Body of pancreas (tissue), 4 donors: Measurements from ENCODE around the gene SOX5. TPM values are rescaled to one million over a fixed set of nuclear protein-coding genes. Genes with fewer than 3 reads are reported as not detected.

Experiments
- ATAC-seq: fragments of 150-250 bp; one replicate; pipeline ENCODE4 v1.9.1; 2016
- DNase-seq, 4 donors: peaks; one replicate each; pipeline ENCODE4 v3.0.0-alpha.2; 2019
- H3K27ac ChIP-seq, 4 donors: fragments of 200-600 bp; sonication (generic); 1 replicate in 3 of 4; 2 replicates in 1 of 4; pipeline versions ENCODE4 v1.5.1 to v1.6.1; 2016 to 2019; ENCODE audit warnings: mild to moderate bottlenecking in 1 of 4, mixed read lengths in 1 of 4, moderate library complexity in 1 of 4
- H3K27me3 ChIP-seq, 2 donors: fragments of 200-600 bp; sonication (generic); one replicate each; pipeline ENCODE4 v1.6.0; 2016; ENCODE audit warnings: mild to moderate bottlenecking in 1 of 2
- H3K36me3 ChIP-seq, 2 donors: fragments of 200-600 bp; sonication (generic); replicated peaks in 1 of 2; 2 replicates each; pipeline ENCODE4 v1.5.1; 2016; ENCODE audit warnings: low read depth in 2 of 2; ENCODE audit not compliant: insufficient read depth in 1 of 2
- H3K4me1 ChIP-seq: fragments of 200-600 bp; sonication (generic); one replicate; pipeline ENCODE4 v1.6.0; 2016
- H3K4me3 ChIP-seq, 2 donors: fragments of 200-600 bp; sonication (generic); 1 replicate in 1 of 2; 2 replicates in 1 of 2; pipeline ENCODE4 v1.5.1; 2016 to 2019
- H3K9me3 ChIP-seq, 3 donors: fragments of 200-600 bp; sonication (generic); 1 replicate in 2 of 3; 2 replicates in 1 of 3; pipeline ENCODE4 v1.5.1; 2016
- CTCF ChIP-seq, 7 experiments: fragments of 450-650 bp in 4 of 7; fragments of 200-600 bp in 3 of 7; sonication (generic) in 3 of 7; IDR thresholded peaks; one replicate each; pipeline ENCODE4 v1.5.1; 2016 to 2019; ENCODE audit warnings: antibody characterized with exemption in 7 of 7
- POLR2A ChIP-seq, 3 donors: fragments of 450-650 bp; IDR thresholded peaks; one replicate each; pipeline ENCODE4 v1.6.1; 2016; ENCODE audit warnings: antibody characterized with exemption in 3 of 3, mild to moderate bottlenecking in 2 of 3
- WGBS, 2 donors: methylation state at CpG; one replicate each; pipeline ENCODE4 v1.1.5; 2017; 5-methylcytosine and 5-hydroxymethylcytosine counted together
- intact Hi-C: fragments of 100-400 bp; cut with DNase I; formaldehyde crosslinking; loops from one replicate; pipeline ENCODE4 v1.15.1; 2023
- total RNA-seq, 2 donors: library from RNA; depleted of rRNA; stranded (reverse); fragments of >200 nt; gene quantifications; one replicate each; pipeline ENCODE4 v1.1.0, GENCODE V29; 2016

The SOX5 gene
- total RNA-seq, 2 donors from 2014 or later = 3.0 to 10.4 TPM

GRCh38 chr12:23795494-23795893, 154.0 kb downstream of the SOX5 start:
- TF ChIP-seq POLR2A (IDR thresholded peaks at IDR 0.05) (no peak), CTCF (IDR thresholded peaks at IDR 0.05) (no peak)
- Histone ChIP-seq H3K9me3 (no peaks in the 10 kb centered on the region), H3K4me3 (no peak overlapping the region), H3K27me3 (no peaks in the 10 kb centered on the region), H3K4me1 (no peaks in the 10 kb centered on the region), H3K27ac (no peak overlapping the region), H3K36me3 (no peaks in the 10 kb centered on the region)
- ATAC-seq = no peak
- intact Hi-C loops = no loop called here
- no peak for DNase-seq
- 34 to 40% methylated on average over 3 of the region's 3 CpGs for whole genome bisulfite sequencing, 2 donors

GRCh38 chr12:23781118-23781517, 168.4 kb downstream of the SOX5 start:
- ATAC-seq (no peak), DNase-seq (no peak)
- H3K4me3 ChIP-seq = no peak overlapping the region
- 62 to 94% methylated on average over 1 of the region's 1 CpG for WGBS, 2 donors
- TF ChIP-seq CTCF (IDR thresholded peaks at IDR 0.05) = no peak
- TF ChIP-seq POLR2A (IDR thresholded peaks at IDR 0.05) = no peak
- no peaks in the 10 kb centered on the region for H3K36me3 ChIP-seq
- H3K27me3 ChIP-seq = no peaks in the 10 kb centered on the region
- no peaks in the 10 kb centered on the region for H3K9me3 ChIP-seq
- no peaks in the 10 kb centered on the region for H3K4me1 ChIP-seq
- intact Hi-C loops = no loop called here
- H3K27ac ChIP-seq = no peak overlapping the region

- ATAC-seq (no peak), DNase-seq (no peak)
- H3K4me3 ChIP-seq = no peak overlapping the region
- no peaks in the 10 kb centered on the region for H3K4me1 ChIP-seq
- no peak overlapping the region for H3K27ac ChIP-seq
- H3K9me3 ChIP-seq = no peaks in the 10 kb centered on the region
- 73 to 81% methylated on average over 2 of the region's 2 CpGs for WGBS, 2 donors
- H3K36me3 ChIP-seq = no peaks in the 10 kb centered on the region
- TF ChIP-seq POLR2A (IDR thresholded peaks at IDR 0.05) (no peak), CTCF (IDR thresholded peaks at IDR 0.05) (no peak)
- H3K27me3 ChIP-seq = no peaks in the 10 kb centered on the region
- intact Hi-C loops = no loop called here
Measured at GRCh38 chr12:23775208-23775607, 174.3 kb downstream of the SOX5 start.

- H3K9me3 ChIP-seq = no peaks in the 10 kb centered on the region
- no peak for TF ChIP-seq CTCF (IDR thresholded peaks at IDR 0.05)
- no peak for TF ChIP-seq POLR2A (IDR thresholded peaks at IDR 0.05)
- DNase-seq = peak in 2 of 4 donors; percentile 6
- no peaks in the 10 kb centered on the region for H3K4me1 ChIP-seq
- H3K27ac ChIP-seq = no peak overlapping the region
- WGBS, 2 donors = 62 to 68% methylated on average over 5 of the region's 5 CpGs
- no peak for ATAC-seq
- intact Hi-C loops = no loop called here
- H3K36me3 ChIP-seq = no peaks in the 10 kb centered on the region
- no peaks in the 10 kb centered on the region for H3K27me3 ChIP-seq
- no peak overlapping the region for H3K4me3 ChIP-seq
Measured at GRCh38 chr12:23771240-23771949, 178.1 kb downstream of the SOX5 start.
